ENCODE results near the gene C13orf46.

Gene C13orf46

GRCh38 chr13:113954046-113954835, 19.6 kb downstream of the C13orf46 start:
- DNase-seq (ENCODE audit: low read depth): no peak

DNA sequence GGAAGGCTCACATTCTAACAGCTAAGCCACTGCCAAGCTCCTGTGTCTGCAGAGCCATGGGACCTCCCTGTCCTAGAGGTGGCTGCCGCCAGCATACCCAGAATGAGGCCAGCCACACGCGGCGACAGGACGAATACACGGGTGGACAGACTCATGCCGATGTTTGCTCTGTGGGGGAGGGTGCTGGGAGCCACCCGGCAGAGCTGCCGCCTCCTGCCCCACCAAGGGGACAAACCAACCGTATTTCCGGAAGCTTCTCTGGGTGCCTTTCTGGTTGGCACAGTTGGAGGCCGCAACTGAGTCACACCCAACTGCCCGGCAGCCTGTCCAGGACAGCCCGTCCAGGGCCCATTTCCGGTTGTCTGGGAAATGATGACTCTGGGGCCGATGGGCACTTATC, 20.3 kb downstream of the C13orf46 start:
- DNase-seq (ENCODE audit: low read depth): no peak

DNA sequence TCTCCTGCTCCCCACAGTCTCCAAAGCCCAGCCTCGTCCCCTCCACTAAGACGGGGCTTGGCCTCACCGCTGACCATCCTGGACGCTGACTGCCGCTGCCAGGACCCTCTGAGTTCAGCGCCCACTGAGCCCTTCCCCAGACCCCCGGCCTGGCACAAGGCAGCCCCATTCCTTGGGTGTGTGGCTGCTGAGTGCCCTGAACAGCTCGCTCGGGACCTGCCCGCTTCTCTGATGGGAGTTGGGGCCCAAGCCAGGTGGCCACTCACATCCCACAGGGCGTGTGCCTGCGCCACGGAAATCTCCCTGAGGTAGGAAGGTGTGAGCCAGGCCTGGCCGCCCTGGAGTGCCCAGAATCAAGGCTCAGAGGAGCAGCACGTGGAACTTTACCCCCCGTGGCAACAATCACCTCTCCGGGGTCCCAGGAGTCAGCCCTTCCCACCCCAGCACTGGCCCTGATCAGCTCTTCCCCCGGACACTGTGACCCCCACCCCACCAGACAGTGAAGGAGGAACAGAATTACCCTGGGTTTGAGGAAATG, 20.8 kb downstream of the C13orf46 start:
- DNase-seq (ENCODE audit: low read depth): no peak

GRCh38 chr13:113952151-113952982, 21.5 kb downstream of the C13orf46 start:
- no peak for DNase-seq (ENCODE audit: low read depth)

DNA sequence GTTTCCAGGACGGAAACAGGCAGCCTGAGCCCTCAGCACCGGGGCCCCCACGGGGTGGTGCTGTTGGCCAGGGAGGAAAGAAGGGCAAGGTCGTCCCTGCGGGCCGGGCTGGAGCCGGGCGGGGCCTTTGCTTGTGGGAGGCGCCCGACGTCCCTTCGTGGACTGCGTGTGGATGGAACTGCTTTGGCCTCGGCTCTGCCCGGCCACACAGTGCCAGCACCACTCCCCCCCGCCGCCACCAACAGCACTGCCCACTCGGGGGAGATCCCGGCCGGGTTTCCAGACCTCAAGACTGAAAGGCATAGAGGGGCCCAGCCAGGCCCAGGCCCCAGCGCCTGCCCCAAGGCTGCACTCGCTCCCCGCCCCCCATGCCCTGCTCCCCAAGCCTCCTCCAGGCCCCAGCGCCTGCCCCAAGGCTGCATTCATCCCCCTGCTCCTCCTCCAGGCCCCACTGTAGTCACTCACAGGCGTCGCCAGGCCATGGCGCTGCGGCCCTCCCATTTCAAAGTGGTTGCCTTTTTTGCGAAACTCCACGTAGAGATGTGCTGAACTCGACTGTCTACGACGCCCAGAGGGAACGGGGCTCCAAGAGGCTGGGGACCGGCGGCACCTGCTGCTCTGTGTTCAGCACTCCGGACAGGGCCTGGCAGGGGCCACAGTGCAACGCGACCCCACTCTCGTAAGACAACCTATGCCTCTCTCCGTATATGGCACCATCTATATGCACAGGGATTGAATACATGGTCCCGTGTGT, 22.5 kb downstream of the C13orf46 start:
- DNase-seq (ENCODE audit: low read depth): no peak

DNA sequence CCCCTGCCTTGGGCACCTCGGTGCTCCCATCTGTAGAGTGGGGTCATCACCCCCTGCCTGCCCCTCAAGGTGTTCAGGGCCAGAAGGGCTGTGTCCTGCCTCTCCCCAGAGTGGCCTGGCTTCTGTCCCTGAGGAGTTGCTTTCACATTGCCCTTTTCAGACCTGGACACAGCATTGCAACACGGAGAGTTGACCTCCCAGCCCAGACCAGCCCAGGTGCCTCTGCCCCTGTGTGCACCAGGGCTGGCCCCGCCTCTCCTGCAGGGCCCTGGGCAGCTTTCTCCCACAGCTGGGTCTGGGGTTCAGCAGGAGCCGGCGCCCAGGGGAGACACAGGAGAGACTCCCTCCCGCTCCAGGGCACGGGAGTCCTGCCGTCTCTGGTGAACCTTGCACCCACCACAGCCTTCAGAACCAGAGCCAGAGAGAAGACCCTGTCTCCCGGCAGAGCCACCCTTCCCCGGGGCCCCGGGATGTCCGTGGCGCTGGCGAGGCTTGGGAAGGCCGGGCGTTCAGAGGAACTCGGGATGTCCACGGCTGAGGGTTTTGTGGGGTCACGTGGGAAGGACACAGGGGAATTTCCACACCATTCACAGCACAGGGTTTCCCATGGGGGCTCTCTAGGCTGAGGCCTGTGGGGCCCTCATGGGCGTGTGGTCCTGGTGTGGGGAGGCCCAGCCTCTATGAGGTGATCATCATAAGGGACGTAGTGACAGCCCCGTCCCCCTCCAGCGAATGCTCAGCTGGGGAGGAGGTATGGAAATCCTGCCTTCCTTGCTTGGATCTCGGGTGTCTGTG, 23.2 kb downstream of the C13orf46 start:
- no peak for DNase-seq (ENCODE audit: low read depth)

DNA sequence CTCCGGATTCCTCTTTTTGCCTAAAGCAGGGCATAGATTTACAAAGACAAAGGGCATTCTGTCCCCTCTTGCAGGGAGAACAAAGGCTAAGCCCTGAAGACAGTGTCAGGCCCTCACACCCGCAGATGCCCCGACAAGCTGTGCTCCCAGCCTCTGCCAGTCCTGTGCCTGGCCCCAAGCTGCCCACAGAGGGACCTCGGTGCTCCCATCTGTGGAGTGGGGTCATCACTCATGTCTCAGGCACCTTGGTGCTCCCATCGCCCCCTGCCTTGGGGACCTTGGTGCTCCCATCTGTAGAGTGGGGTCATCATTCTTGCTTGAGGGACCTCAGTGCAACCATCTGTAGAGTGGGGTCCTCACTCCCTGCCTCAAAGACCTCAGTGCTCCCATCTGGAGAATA, 24.3 kb downstream of the C13orf46 start:
- DNase-seq (ENCODE audit: low read depth): no peak

GRCh38 chr13:113948034-113948742, 25.7 kb downstream of the C13orf46 start:
- no peak for DNase-seq (ENCODE audit: low read depth)

- DNase-seq (ENCODE audit: low read depth): no peak
These were observed 26.4 kb downstream of the C13orf46 start for GRCh38 chr13:113947311-113948033.

DNA sequence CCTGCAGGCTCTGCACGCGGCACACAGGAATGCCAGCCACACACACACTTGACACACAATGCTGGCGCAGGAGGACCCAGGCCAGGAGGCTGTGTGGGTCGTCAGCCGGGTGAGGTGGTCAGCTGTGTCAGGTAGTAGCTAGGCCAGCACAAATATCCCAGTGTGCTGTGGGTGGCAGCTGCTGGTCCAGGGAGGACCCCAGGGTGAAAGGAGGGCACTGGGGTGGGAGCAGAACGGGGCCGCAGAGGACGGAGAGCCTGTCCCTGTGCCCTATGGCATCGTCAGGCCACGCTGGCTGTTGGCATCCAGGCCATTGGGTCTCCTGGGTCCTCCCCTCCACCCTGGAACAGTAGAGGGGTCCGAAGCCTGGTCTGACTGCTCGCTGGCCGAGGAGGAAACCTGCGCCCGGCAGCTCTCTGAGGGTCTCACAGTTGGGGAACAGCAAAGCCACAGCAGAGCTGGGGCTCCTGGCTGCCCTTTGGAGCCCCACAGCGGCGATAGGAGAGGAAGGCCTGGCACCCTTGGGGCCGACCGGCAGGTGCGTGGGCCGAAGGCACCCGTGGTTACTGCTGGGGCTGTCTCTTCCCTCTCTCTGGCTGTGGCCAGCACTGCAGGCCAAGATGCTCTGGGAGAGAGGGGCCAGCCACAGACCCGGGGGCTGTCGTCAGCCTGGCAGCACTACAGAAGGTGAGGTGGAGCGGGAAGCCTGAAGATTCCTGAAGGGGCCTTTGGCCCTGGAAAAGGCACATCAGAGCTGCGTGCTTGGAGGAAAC, 27.3 kb downstream of the C13orf46 start:
- no peak for DNase-seq (ENCODE audit: low read depth)

- DNase-seq (ENCODE audit: low read depth): no peak
These were observed 27.9 kb downstream of the C13orf46 start for GRCh38 chr13:113945857-113946408.

DNA sequence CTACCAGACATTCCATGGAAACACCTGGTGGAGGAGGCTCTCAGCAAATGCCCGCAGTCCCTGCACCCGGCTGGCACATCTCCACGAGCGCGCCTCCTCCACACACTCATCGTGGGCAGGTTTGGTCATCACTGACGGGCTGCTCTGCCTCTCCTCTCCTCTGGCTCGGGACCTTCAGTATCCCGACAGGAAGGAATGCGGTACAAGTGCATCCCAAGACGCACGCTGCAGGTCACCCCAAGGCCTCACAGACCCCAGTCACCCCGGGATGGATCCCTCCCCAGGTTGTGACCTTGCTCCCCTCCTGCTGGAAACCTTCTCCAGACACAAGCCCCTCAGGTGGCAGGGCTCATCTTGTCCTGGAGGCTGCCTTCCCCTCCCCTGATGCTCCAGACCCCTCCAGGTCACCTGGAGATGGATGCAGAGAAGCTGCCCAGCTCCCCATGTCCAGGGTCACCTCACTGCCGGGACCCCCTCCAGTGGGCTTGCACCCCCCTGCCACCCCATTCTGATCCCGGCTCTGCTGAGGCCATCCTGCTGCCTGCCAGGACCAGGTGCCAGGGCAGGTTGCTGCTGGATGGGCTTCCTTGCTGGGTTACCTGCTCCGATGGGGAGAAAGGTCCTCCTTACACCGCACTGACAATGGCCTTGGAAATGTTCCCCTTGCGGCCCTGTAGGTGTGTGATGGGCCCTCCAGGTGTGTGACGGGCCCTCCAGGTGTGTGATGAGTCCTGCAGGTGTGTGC, 29.9 kb downstream of the C13orf46 start:
- no peak for DNase-seq (ENCODE audit: low read depth)

DNA sequence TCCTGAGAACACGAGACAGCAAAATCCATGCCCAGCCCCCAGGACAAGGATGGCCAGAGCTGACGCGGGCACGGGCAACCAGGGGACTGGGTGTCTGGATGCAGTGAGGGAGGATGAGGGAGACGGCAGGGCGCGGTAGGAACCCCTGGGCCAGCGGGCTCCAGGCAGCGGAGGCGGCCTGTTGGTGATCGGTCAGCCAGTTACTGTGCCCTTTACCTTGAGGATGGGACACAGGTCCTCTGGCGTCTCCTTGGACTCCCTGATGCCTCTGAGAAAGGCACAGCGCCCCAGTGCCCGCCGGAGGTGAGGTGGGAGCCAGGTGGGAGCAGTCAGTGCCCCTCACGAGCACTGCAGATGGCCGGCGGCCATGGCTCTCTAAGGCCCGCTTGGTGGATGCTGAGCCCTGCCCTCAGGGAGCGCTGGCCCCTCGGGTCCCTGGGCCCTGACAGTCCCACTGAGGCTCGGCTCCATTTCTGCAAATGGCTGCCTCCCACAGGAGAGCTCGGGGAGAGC, 31.2 kb downstream of the C13orf46 start:
- DNase-seq (ENCODE audit: low read depth): no peak

DNA sequence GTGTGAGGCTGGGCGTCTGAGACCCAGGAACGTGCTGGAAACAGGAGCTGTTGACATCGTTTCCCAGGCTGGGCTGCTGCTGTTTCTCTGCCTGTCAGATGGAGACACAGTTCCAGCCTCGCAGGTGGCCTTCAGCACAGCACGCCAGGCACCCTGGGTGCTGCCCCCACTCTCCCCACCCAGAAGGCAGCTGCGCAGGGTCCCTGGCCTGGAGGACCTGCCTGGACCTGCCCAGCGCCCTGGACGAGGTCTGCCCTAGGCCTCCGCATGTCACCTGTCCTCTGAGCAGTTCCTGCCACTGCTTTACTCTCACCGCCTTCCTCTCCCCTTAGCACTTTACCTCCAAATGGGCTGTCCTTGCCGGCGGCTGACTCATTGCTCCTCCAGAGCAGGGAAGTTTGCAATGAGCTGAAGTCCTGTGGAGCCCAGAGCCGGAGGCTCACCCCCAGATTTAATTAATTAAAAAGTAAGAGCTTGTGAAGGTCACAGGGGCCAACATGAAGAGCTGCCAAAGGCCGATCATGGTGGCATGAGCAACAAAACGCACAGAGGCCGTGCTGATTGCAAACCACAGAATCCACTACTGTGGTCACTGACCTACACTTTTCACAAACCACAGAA, 32.2 kb downstream of the C13orf46 start:
- DNase-seq (ENCODE audit: low read depth): no peak

DNA sequence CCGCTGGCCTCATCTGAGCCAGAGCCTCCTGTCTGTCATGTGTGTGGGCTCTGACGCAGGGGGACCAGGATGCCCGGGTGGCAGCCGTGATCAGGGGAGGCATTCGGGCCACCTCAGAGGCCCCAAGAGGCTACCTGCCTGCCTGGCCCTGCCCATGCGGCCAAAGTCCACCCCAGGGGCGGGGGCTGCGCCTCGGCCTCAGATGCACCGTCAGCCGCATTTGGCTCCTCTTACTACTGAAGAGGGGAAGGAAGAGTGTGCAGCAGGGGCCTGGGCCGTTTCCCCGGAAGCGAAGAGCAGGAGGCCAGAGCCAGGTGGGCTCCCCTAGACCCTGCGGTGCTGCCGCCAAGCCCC, 34.0 kb downstream of the C13orf46 start:
- no peak for DNase-seq (ENCODE audit: low read depth)

DNA sequence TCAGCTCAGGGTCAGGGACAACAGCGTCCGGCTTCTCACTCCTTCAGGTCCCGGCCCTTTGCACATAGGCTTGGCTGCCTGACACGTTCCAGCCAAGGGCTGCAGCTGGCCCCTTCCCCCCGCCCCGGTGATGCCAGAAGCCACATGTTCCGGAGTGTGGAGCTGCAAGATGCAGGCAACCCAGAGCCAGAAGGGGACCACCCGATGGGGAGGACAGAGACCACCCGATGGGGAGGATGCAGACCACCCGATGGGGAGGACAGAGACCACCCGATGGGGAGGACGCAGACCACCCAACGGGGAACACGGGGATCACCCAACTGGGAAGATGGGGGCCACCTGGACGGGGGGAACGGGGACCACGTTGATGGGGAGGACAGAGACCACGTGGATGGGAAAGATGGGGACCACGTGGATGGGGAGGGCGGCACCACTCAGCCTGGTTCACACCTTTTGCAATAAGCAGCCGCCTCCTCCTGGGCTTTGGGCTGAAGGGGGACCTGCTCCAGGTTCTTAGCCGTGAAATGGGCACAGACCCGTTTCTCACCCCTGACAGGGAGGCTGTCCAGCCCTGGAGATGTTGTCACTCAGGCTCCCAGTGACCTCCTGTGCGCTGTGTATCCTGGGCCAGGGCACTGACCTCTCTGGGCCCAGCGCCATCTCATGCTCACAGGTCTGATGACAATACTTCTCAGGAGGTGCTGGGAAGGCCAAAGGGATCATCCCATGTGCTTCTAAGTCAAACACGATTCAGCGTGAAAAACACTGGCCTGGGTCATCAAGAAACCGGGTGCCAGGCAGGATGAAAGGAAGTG, 34.5 kb downstream of the C13orf46 start:
- DNase-seq (ENCODE audit: low read depth): no peak

- DNase-seq (ENCODE audit: low read depth): no peak
These were observed 35.2 kb downstream of the C13orf46 start for GRCh38 chr13:113938716-113939115.
